K562 (cell line): ENCODE results near the gene PRR36. TPM values are rescaled to one million over a fixed set of nuclear protein-coding genes. Genes with fewer than 3 reads are reported as not detected.
A peak's percentile ranks its signal among the peaks of the same experiment; 100 is the strongest.

Experiments used
- CCAR2 ChIP-seq: fragments of 200-400 bp; formaldehyde crosslinking; IDR thresholded peaks from 2 replicates; pipeline ENCODE4 v1.6.1; 2017; ENCODE audit warnings: mild to moderate bottlenecking, low read depth, low read length
- FOXP4 ChIP-seq: sonication (generic); formaldehyde crosslinking; IDR thresholded peaks from 2 replicates; pipeline ENCODE4 v1.8.0; 2022; ENCODE audit warnings: mild to moderate bottlenecking, missing genetic modification reagents, borderline replicate concordance
- GABPA ChIP-seq: fragments of 200-800 bp; sonication (Bioruptor generic); conservative IDR thresholded peaks from 2 replicates; pipeline ENCODE4 v1.6.1; 2016; ENCODE audit warnings: low read depth, missing genetic modification characterization, missing compliant biosample characterization
- IFI16 ChIP-seq: fragments of 250-450 bp; sonication (Bioruptor Pico); IDR thresholded peaks from 2 replicates; pipeline ENCODE4 v2.1.2; 2022; ENCODE audit warnings: mild to moderate bottlenecking, inconsistent platforms
- NFIC ChIP-seq: fragments of 450-650 bp; IDR thresholded peaks from 2 replicates; pipeline ENCODE4 v1.6.1; 2017; ENCODE audit warnings: mild to moderate bottlenecking, inconsistent platforms
- NR2C2 ChIP-seq, 2 experiments: fragments of 200-800 bp in 1 of 2; sonication (Bioruptor generic) in 1 of 2; sonication (generic) in 1 of 2; formaldehyde crosslinking in 1 of 2; IDR thresholded peaks; 2 replicates each; pipeline versions ENCODE4 v1.6.1 to v1.8.0; 2016 to 2022; ENCODE audit warnings: mild to moderate bottlenecking in 1 of 2, missing compliant biosample characterization in 1 of 2, missing genetic modification characterization in 1 of 2, missing genetic modification reagents in 1 of 2
- RAD21 ChIP-seq, 2 experiments: fragments of 250-450 bp in 1 of 2; fragments of 450-650 bp in 1 of 2; sonication (Bioruptor Pico) in 1 of 2; formaldehyde crosslinking in 1 of 2; IDR thresholded peaks in 1 of 2; conservative IDR thresholded peaks in 1 of 2; 2 replicates each; pipeline versions ENCODE4 v1.4.0 to v1.8.0; 2020 to 2022; ENCODE audit warnings: mild to moderate bottlenecking in 2 of 2, moderate library complexity in 1 of 2
- RBBP5 ChIP-seq: fragments of 200-600 bp; sonication (generic); IDR thresholded peaks from 2 replicates; pipeline ENCODE4 v1.6.1; 2012; ENCODE audit warnings: borderline replicate concordance, mild to moderate bottlenecking, low read length, control low read depth, inconsistent platforms; ENCODE audit not compliant: insufficient read depth, poor library complexity, severe bottlenecking
- RCOR1 ChIP-seq, 2 experiments: IDR thresholded peaks; 2 replicates each; pipeline ENCODE4 v1.6.1; 2012; ENCODE audit warnings: low read depth in 2 of 2, low read length in 2 of 2, borderline replicate concordance in 1 of 2, improper control_type of control experiment in 1 of 2
- SMARCE1 ChIP-seq: fragments of 450-650 bp; IDR thresholded peaks from 2 replicates; pipeline ENCODE4 v1.7.1; 2016; ENCODE audit warnings: mild to moderate bottlenecking
- SMC3 ChIP-seq: conservative IDR thresholded peaks from 2 replicates; pipeline ENCODE4 v1.6.1; 2011; ENCODE audit warnings: low read depth, low read length, improper control_type of control experiment; ENCODE audit not compliant: insufficient read depth
- STAG1 ChIP-seq: sonication (generic); formaldehyde crosslinking; IDR thresholded peaks from 2 replicates; pipeline ENCODE4 v1.5.0; 2020; ENCODE audit warnings: missing genetic modification reagents, borderline replicate concordance
- ZBTB26 ChIP-seq: fragments of 450-650 bp; formaldehyde crosslinking; IDR thresholded peaks from 2 replicates; pipeline ENCODE4 v1.4.0; 2022; ENCODE audit warnings: missing genetic modification characterization
- ZNF263 ChIP-seq: sonication (generic); formaldehyde crosslinking; IDR thresholded peaks from 2 replicates; pipeline ENCODE4 v1.8.0; 2022; ENCODE audit warnings: mild to moderate bottlenecking, missing genetic modification reagents, borderline replicate concordance
- polyA plus RNA-seq, 8 experiments: library from polyadenylated mRNA; depleted of rRNA in 4 of 8; stranded (reverse) in 5 of 8; unstranded in 3 of 8; fragments of >200 nt; fragmentation: Nextera tagmentation in 2 of 8; fragmentation: Illumina TruSeq in 1 of 8; extraction: Ambion mirVana in 2 of 8; extraction: Trizol in 1 of 8; gene quantifications; 2 replicates each; pipeline versions ENCODE4 v1.2.1 to v1.2.3, GENCODE V29; 2011 to 2014; ENCODE audit warnings: inconsistent platforms in 1 of 8, missing spikeins in 1 of 8
- total RNA-seq, 7 experiments: library from RNA; depleted of rRNA in 6 of 7; stranded (reverse); fragments of >200 nt in 6 of 7; fragmentation: Illumina TruSeq in 2 of 7; extraction: Trizol in 2 of 7; gene quantifications; 2 replicates each; pipeline versions ENCODE4 v1.2.1 to v1.2.3, GENCODE V29; 2011 to 2021; ENCODE audit warnings: low replicate concordance in 1 of 7
- TF ChIP-seq, protein P1 (sequence below): fragments of 250-450 bp; sonication (Bioruptor Pico); IDR thresholded peaks from 2 replicates; pipeline ENCODE4 v1.5.0; 2021
- TF ChIP-seq, protein P2 (sequence below): fragments of 200-800 bp; sonication (Bioruptor generic); IDR thresholded peaks from 2 replicates; pipeline ENCODE4 v1.6.1; 2017; ENCODE audit warnings: missing genetic modification characterization, missing compliant biosample characterization
- TF ChIP-seq, protein P3 (sequence below): fragments of 450-650 bp; IDR thresholded peaks from 2 replicates; pipeline ENCODE4 v1.6.1; 2017; ENCODE audit warnings: antibody characterized with exemption, mild to moderate bottlenecking

Gene PRR36
- total and polyA plus RNA-seq, 9 of the 15 experiments (the other 6 are each of a cell fraction or from before 2014, with no cell fraction given): 0.05 to 0.42 (median 0.06) TPM; not detected in 6

DNA sequence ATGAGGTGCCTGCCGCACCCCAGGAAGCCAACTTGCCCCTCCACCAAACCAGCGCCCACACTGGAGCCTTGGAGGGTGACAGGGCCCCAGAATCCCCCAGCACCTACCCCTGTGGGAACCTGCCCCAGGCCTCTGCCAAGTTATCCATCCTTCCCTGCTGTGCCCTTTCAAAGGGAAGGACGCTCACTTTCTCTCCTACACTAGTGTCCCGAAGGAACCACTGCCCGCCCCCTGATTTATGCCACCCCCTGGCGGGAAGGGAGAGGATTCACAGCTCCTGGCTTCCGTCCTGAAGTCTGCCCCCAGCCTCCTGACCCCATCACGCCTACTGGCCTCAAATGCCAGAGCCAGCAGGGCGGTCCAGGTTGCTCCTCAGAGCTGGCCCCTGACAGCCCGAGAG is 42.7 kb downstream of the PRR36 start (continued):
- TF ChIP-seq, protein P1, sequence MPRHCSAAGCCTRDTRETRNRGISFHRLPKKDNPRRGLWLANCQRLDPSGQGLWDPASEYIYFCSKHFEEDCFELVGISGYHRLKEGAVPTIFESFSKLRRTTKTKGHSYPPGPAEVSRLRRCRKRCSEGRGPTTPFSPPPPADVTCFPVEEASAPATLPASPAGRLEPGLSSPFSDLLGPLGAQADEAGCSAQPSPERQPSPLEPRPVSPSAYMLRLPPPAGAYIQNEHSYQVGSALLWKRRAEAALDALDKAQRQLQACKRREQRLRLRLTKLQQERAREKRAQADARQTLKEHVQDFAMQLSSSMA (CRISPR knock-in tag): no peak
- TF ChIP-seq NFIC (no peak; the same call in 1 of the 2 replicates), SMC3 (peak; percentile 56), SMARCE1 (no peak), ZBTB26 (CRISPR knock-in tag) (no peak), STAG1 (CRISPR knock-in tag) (0 out of 2 replicates have a peak, but pooled peaks have one; percentile 19), RBBP5 (no peak), RAD21 (CRISPR knock-in tag; conservative IDR thresholded peaks at IDR 0.05 in 1 of 2, IDR thresholded peaks at IDR 0.05 in 1 of 2) (peak in 1 of 2 experiments; percentile 45; a peak in 2 of 4 replicates), RCOR1 (IDR thresholded peaks at IDR 0.05; ENCODE audit: borderline replicate concordance in 1 of 2, low read depth in 2 of 2, low read length in 2 of 2) (peak in 1 of 2 experiments; percentile 14; a peak in 1 of 4 replicates), FOXP4 (no peak), GABPA (tag) (no peak), NR2C2 (CRISPR knock-in tag; IDR thresholded peaks at IDR 0.05) (no peak), NR2C2 (tag; IDR thresholded peaks at IDR 0.05) (no peak), CCAR2 (no peak), ZNF263 (CRISPR knock-in tag) (no peak), IFI16 (CRISPR knock-in tag) (no peak)
- TF ChIP-seq, protein P2, sequence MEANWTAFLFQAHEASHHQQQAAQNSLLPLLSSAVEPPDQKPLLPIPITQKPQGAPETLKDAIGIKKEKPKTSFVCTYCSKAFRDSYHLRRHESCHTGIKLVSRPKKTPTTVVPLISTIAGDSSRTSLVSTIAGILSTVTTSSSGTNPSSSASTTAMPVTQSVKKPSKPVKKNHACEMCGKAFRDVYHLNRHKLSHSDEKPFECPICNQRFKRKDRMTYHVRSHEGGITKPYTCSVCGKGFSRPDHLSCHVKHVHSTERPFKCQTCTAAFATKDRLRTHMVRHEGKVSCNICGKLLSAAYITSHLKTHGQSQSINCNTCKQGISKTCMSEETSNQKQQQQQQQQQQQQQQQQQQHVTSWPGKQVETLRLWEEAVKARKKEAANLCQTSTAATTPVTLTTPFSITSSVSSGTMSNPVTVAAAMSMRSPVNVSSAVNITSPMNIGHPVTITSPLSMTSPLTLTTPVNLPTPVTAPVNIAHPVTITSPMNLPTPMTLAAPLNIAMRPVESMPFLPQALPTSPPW (CRISPR knock-in tag): no peak
- TF ChIP-seq, protein P3, sequence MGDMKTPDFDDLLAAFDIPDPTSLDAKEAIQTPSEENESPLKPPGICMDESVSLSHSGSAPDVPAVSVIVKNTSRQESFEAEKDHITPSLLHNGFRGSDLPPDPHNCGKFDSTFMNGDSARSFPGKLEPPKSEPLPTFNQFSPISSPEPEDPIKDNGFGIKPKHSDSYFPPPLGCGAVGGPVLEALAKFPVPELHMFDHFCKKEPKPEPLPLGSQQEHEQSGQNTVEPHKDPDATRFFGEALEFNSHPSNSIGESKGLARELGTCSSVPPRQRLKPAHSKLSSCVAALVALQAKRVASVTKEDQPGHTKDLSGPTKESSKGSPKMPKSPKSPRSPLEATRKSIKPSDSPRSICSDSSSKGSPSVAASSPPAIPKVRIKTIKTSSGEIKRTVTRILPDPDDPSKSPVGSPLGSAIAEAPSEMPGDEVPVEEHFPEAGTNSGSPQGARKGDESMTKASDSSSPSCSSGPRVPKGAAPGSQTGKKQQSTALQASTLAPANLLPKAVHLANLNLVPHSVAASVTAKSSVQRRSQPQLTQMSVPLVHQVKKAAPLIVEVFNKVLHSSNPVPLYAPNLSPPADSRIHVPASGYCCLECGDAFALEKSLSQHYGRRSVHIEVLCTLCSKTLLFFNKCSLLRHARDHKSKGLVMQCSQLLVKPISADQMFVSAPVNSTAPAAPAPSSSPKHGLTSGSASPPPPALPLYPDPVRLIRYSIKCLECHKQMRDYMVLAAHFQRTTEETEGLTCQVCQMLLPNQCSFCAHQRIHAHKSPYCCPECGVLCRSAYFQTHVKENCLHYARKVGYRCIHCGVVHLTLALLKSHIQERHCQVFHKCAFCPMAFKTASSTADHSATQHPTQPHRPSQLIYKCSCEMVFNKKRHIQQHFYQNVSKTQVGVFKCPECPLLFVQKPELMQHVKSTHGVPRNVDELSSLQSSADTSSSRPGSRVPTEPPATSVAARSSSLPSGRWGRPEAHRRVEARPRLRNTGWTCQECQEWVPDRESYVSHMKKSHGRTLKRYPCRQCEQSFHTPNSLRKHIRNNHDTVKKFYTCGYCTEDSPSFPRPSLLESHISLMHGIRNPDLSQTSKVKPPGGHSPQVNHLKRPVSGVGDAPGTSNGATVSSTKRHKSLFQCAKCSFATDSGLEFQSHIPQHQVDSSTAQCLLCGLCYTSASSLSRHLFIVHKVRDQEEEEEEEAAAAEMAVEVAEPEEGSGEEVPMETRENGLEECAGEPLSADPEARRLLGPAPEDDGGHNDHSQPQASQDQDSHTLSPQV: no peak
